HG03442 (cell line): ENCODE measurements around the gene PDE3A.

ENCODE experiments used
- ATAC-seq: cut with Tn5 transposase; IDR thresholded peaks from one replicate; pipeline ENCODE4 v1.9.1; 2021; ENCODE audit warnings: mild to moderate bottlenecking, moderate library complexity; ENCODE audit not compliant: unreplicated experiment

Gene PDE3A

GRCh38 chr12:20420557-20420956 lies 52.2 kb downstream of the PDE3A start:
- ATAC-seq = no peak

DNA sequence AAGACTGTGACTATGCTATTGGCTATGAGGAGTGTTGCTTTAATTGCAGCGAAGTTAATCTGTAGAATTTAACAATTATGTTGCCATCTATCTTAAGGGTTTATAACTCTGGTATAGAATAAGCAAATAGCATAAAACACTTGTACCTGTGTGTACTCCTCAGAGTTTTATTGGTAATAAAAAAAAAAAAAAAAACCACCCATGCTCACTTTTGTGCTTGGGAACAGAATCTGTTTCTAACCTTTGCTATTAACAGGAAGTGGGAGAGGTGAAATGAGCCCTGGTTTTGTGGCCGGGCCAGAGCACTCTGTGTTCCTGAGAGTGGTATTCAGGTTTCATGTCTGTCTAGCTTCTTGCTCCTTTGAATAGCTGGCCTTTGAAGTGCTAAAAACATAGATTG lies 53.1 kb downstream of the PDE3A start:
- no peak for ATAC-seq

DNA sequence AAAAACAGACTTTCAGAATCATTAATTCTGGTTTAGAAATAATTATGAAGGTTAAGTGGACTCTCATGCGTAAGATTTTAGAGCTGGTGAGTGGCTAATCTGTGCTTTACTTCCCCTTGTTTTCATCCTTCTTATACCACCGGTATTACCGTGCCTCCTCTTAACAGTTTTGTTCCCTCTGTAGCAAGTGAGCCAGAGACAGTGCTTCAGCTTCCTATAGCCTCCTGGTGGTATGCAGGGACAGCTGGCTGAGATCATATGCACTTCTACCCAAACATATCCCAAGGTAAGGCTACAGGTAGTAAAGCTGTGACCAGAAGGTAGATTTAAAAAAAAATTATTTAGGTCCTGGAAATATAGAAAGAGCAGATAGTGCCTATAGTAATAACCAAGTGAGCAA lies 55.2 kb downstream of the PDE3A start:
- ATAC-seq = no peak

GRCh38 chr12:20424841-20425240 lies 56.5 kb downstream of the PDE3A start:
- ATAC-seq = no peak

- no peak for ATAC-seq
Observed at GRCh38 chr12:20426191-20426590, 57.9 kb downstream of the PDE3A start.

- ATAC-seq = no peak
Observed at GRCh38 chr12:20426957-20427356, 58.6 kb downstream of the PDE3A start.

GRCh38 chr12:20429852-20430251 lies 61.5 kb downstream of the PDE3A start:
- ATAC-seq = no peak

GRCh38 chr12:20432290-20432689 lies 64.0 kb downstream of the PDE3A start:
- ATAC-seq = no peak

GRCh38 chr12:20434996-20435395 lies 66.7 kb downstream of the PDE3A start:
- ATAC-seq = no peak

DNA sequence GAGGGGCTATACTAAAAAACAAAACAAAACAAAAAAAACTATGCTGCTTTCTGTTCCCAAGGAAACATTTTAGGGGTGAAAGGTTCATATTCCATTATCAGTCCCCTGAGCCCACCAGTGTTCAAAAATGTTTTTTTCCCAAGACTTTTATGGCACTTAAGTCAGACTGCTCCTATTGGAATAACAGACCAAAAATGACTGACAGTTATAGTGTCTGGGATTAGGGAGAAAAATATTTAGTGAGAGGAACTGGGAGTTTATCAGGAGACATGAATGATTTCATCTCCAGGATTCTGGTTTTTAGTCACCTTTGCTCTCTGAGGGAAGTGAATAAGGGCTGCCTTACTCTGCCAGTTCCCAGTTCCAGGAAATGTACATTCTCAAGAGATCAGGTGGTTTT lies 68.0 kb downstream of the PDE3A start:
- no peak for ATAC-seq

GRCh38 chr12:20438299-20438779 lies 70.0 kb downstream of the PDE3A start:
- ATAC-seq = no peak

GRCh38 chr12:20439626-20440025 lies 71.3 kb downstream of the PDE3A start:
- ATAC-seq = no peak

DNA sequence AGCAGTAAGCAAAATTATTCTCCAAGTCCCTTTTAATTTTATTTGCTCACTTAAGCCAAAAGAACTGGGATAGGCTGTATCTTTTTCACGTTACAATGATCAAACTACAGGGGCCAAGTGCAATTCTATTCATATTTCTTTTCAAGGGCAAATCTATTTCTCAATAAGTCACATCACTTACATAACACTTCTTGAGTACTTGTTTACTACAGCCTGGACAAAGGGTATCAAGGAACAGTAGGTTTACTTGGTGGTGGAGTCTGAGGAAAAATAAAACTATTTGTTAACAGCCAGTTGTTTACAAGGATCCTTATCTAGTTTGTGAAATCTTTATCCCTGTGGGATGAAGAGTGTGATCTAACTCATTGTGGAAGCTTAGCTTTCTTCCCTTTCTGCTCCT lies 72.1 kb downstream of the PDE3A start:
- no peak for ATAC-seq

GRCh38 chr12:20442322-20442721 lies 74.0 kb downstream of the PDE3A start:
- no peak for ATAC-seq

DNA sequence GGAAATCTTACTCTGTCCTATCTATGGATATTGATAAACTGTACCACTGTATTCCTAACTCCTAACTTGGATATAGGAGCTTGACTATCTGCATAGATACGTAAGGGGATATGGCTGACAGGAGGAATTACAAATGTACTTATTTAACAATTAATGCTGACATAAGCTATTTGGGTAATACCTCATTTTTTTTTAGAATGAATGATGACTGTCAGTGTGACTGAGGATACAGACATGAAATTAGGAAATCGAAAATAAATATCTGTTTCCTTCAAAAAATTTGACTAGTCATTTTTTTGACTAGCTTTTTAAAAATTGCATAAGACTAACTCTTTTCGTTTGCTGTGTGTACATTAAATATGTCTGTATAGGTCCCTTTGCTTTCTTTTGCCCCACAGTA lies 74.9 kb downstream of the PDE3A start:
- ATAC-seq = no peak

DNA sequence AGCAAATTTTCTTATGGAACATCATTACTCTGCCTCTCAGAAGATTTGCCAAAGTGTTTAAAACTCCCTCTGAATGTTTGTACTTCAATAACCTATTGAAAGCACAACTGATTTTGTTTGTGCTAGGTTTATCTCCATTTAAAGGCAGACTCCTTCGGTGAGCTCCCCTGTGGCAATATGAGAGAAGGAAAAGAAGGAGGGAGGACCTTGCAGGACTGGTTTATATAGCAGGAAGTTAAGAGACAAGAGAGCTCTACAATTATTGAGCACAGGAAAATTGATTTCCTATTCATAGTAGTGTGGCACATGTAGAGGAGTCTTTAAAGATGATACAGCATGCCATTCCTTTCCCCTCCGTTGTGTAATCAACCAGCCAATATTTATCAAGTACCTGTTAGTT lies 75.5 kb downstream of the PDE3A start:
- no peak for ATAC-seq

DNA sequence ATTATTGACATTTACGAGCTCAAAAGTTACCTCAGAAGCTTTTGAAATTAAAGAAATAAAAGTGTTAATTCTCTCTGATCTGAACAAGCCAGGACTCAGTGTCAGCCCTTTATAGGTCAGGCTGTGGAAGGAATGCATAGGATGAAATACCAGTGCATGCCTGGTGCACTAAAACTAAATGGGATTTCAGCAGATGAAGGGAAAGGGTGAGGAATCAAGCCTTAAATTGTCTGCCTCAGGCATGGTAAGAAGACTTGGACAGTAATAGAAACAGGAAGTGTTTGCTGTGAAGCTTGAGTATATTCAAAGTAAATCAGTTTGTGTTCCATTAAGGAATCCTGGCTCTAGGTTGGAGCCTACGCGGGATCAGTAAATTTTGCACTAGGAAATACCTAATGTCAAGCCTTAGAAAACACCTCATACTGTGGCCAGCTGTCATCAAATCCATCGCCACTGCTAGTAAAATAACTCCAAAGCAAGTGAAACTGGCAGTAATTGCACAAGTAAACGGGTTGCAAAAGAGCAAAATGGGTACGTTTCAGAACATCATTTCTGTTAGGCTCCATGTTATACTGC lies 76.3 kb downstream of the PDE3A start:
- ATAC-seq = no peak

GRCh38 chr12:20445687-20446086 lies 77.3 kb downstream of the PDE3A start:
- ATAC-seq = no peak

- ATAC-seq = no peak
Observed at GRCh38 chr12:20446836-20447235, 78.5 kb downstream of the PDE3A start.

GRCh38 chr12:20448781-20449180 lies 80.4 kb downstream of the PDE3A start:
- ATAC-seq = no peak

GRCh38 chr12:20450591-20451180 lies 82.3 kb downstream of the PDE3A start:
- no peak for ATAC-seq

- ATAC-seq = no peak
Observed at GRCh38 chr12:20451761-20452160, 83.4 kb downstream of the PDE3A start.

- ATAC-seq = no peak
Observed at GRCh38 chr12:20452496-20453010, 84.2 kb downstream of the PDE3A start.
